Ascending aorta (tissue), 2 donors: ENCODE measurements around the gene CARD9. TPM values are rescaled to one million over a fixed set of nuclear protein-coding genes. Genes with fewer than 3 reads are reported as not detected.

Experiments used
- DNase-seq, 2 donors: peaks; one replicate each; pipeline ENCODE4 v3.0.0-alpha.2; 2019; ENCODE audit warnings: low spot score in 2 of 2
- H3K27ac ChIP-seq, 2 donors: fragments of 200-600 bp; sonication (generic); one replicate each; pipeline ENCODE4 v1.5.1; 2016 to 2017; ENCODE audit warnings: mild to moderate bottlenecking in 1 of 2
- H3K27me3 ChIP-seq: fragments of 200-600 bp; sonication (generic); one replicate; pipeline ENCODE4 v1.5.1; 2017
- H3K36me3 ChIP-seq, 2 donors: fragments of 200-600 bp; sonication (generic); one replicate each; pipeline ENCODE4 v1.5.1; 2016
- H3K4me1 ChIP-seq, 2 donors: fragments of 200-600 bp; sonication (generic); one replicate each; pipeline ENCODE4 v1.5.1; 2016 to 2017; ENCODE audit warnings: mild to moderate bottlenecking in 1 of 2
- H3K4me3 ChIP-seq, 2 donors: fragments of 200-600 bp; sonication (generic); one replicate each; pipeline ENCODE4 v1.5.1; 2016 to 2017; ENCODE audit warnings: mild to moderate bottlenecking in 1 of 2
- H3K9me3 ChIP-seq, 2 donors: fragments of 200-600 bp; sonication (generic); one replicate each; pipeline ENCODE4 v1.5.1; 2016
- intact Hi-C: fragments of 100-400 bp; cut with DNase I; formaldehyde crosslinking; loops from one replicate; pipeline ENCODE4 v1.15.1; 2023
- total RNA-seq: library from RNA; depleted of rRNA; stranded (reverse); fragments of >200 nt; gene quantifications from one replicate; pipeline ENCODE4 v1.1.0, GENCODE V29; 2016
- TF ChIP-seq, protein P1 (sequence below), 3 experiments: fragments of 200-600 bp in 2 of 3; fragments of 450-650 bp in 1 of 3; sonication (generic) in 2 of 3; IDR thresholded peaks; one replicate each; pipeline ENCODE4 v1.5.1; 2016 to 2019; ENCODE audit warnings: antibody characterized with exemption in 3 of 3, mild to moderate bottlenecking in 1 of 3, moderate library complexity in 1 of 3

CARD9 gene
- total RNA-seq, 1 donor from 2014 or later = 0.43 TPM

DNA sequence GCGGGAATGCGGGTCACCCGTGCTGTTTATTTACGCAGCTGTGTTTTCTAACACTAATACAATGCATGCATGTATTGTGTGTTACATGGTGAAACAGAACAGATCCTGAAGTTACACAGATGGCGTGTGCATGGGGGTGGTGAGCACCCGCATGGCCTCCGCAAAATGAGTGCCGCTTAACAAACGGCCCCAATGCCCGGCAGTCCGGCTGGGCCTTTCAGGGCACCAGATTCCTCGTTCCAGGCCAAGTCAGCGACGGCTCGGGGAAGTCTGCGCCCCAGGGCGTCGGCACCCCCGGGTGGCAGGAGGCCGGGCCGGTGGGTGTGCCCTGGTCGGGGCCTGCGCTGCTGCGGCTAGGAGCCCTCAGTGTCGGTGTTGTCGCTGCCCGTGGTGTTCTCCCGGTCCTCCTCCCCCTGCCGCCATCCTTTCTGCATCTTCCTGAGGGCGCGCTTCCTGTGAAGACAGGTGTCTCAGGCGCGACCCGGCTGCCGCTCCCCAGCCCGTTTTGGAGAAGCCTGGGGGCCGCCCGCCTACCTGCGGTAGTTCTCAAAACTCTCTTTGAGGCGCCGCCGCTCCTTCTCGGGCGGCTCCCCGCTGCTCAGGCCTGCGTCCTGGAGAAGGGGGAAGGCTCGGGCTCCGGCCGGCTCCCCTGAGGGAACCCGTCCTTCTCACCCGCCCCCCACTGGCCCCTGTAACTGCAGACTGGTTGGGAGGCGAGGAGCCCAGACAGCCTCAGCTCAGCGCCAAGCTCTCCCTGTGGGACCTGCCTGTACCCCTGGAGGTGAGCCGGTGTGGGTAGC is 9.3 kb downstream of the CARD9 start:
- Histone ChIP-seq H3K27me3 (no peaks in the 10 kb centered on the region), H3K36me3 (peaks cover 0 to 5% of the 10 kb centered on the region in 2 donors), H3K9me3 (no peaks in the 10 kb centered on the region), H3K4me1 (peaks cover 5 to 8% of the 10 kb centered on the region in 2 donors), H3K4me3 (peak overlapping the region; percentile 86 to 97), H3K27ac (no peak overlapping the region)
- DNase-seq = no peak
- TF ChIP-seq, protein P1, sequence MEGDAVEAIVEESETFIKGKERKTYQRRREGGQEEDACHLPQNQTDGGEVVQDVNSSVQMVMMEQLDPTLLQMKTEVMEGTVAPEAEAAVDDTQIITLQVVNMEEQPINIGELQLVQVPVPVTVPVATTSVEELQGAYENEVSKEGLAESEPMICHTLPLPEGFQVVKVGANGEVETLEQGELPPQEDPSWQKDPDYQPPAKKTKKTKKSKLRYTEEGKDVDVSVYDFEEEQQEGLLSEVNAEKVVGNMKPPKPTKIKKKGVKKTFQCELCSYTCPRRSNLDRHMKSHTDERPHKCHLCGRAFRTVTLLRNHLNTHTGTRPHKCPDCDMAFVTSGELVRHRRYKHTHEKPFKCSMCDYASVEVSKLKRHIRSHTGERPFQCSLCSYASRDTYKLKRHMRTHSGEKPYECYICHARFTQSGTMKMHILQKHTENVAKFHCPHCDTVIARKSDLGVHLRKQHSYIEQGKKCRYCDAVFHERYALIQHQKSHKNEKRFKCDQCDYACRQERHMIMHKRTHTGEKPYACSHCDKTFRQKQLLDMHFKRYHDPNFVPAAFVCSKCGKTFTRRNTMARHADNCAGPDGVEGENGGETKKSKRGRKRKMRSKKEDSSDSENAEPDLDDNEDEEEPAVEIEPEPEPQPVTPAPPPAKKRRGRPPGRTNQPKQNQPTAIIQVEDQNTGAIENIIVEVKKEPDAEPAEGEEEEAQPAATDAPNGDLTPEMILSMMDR (IDR thresholded peaks at IDR 0.05) = peak in 1 of 3 experiments; percentile 20
- intact Hi-C loops = loop anchor here (1.0 to 5.0 kb wide), 7 partner anchors 19 to 183 kb away; partner anchors contain the start of genes ENTR1, GPSM1, NOTCH1 and PMPCA

- intact Hi-C loops = loop anchor here (1.0 to 5.0 kb wide), 7 partner anchors 18 to 184 kb away; partner anchors contain the start of genes ENTR1, GPSM1, NOTCH1 and PMPCA
- TF ChIP-seq, protein P1 (IDR thresholded peaks at IDR 0.05) = peak; percentile 94 to 99 (median 97)
- peaks cover 4 to 6% of the 10 kb centered on the region in 2 donors for H3K36me3 ChIP-seq
- H3K27ac ChIP-seq = peak within 1 kb of the TSS; percentile 85 to 90
- H3K4me1 ChIP-seq = peaks cover 5 to 8% of the 10 kb centered on the region in 2 donors
- H3K4me3 ChIP-seq = peak within 1 kb of the TSS; percentile 86 to 97
- peak; percentile 75 to 98 for DNase-seq
- no peaks in the 10 kb centered on the region for H3K9me3 ChIP-seq
- no peaks in the 10 kb centered on the region for H3K27me3 ChIP-seq
These were observed 10.1 kb downstream of the CARD9 start, which contains the start of gene DNLZ for GRCh38 chr9:136363106-136363948. TSS of gene DNLZ (minus strand) at chr9:136363744. CDS start at chr9:136363714, 30 bp downstream.

- Histone ChIP-seq H3K4me3 (no peak overlapping the region), H3K27ac (peak overlapping the region; percentile 46 to 61), H3K4me1 (peaks cover 5 to 8% of the 10 kb centered on the region in 2 donors), H3K9me3 (no peaks in the 10 kb centered on the region), H3K27me3 (no peaks in the 10 kb centered on the region), H3K36me3 (peaks cover 7 to 13% of the 10 kb centered on the region in 2 donors)
- TF ChIP-seq, protein P1 (IDR thresholded peaks at IDR 0.05) = no peak
- intact Hi-C loops = loop anchor here (5.0 kb wide), 2 partner anchors 50 to 185 kb away; partner anchors contain the start of gene NOTCH1
- no peak for DNase-seq
These were observed 11.1 kb downstream of the CARD9 start for GRCh38 chr9:136362450-136362784.

GRCh38 chr9:136361754-136362449 is 11.6 kb downstream of the CARD9 start:
- H3K4me3 ChIP-seq = no peak overlapping the region
- H3K27ac ChIP-seq = peak overlapping the region in 1 of 2 donors; percentile 46
- intact Hi-C loops = loop anchor here (5.0 kb wide), 2 partner anchors 50 to 185 kb away; partner anchors contain the start of gene NOTCH1

More at GRCh38 chr9:136361754-136362449, 11.6 kb downstream of the CARD9 start:
- Histone ChIP-seq H3K36me3 (peaks cover 8 to 17% of the 10 kb centered on the region in 2 donors), H3K4me1 (peaks cover 5 to 8% of the 10 kb centered on the region in 2 donors), H3K9me3 (no peaks in the 10 kb centered on the region), H3K27me3 (no peaks in the 10 kb centered on the region)
- DNase-seq = no peak
- TF ChIP-seq, protein P1 (IDR thresholded peaks at IDR 0.05) = no peak
